ENCODE results near the gene UFC1.

UFC1 gene

DNA sequence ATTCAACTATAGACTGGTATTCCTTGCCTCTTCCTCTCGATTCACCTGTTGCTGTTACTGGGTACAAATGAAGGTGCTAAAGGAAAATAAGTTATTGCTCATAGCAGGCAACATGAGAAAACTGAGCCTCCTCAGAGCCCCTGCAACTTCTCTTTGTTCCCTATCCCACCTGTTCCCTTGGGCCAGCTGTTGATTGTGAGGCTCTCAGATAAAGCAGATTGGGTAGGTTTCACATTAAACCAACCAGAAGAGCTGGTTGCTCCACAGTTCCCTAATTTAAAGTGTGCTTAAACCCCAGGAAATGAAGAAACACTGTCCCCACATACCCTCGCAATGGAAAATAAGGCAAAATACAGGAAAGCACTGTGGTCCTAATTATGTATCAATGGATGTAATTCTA, 26.1 kb upstream of the UFC1 start:
- Mint-ChIP-seq H3K36me3 (ENCODE audit: low read depth) (peaks cover 85% of the 10 kb centered on the region), H3K27ac (peak overlapping the region; percentile 64), H3K4me3 (no peak overlapping the region), H3K27me3 (no peaks in the 10 kb centered on the region), H3K4me1 (ENCODE audit: low read depth) (peaks cover 84% of the 10 kb centered on the region), H3K9me3 (no peaks in the 10 kb centered on the region)
- intact Hi-C loops (cut with micrococcal nuclease): no loop called here

DNA sequence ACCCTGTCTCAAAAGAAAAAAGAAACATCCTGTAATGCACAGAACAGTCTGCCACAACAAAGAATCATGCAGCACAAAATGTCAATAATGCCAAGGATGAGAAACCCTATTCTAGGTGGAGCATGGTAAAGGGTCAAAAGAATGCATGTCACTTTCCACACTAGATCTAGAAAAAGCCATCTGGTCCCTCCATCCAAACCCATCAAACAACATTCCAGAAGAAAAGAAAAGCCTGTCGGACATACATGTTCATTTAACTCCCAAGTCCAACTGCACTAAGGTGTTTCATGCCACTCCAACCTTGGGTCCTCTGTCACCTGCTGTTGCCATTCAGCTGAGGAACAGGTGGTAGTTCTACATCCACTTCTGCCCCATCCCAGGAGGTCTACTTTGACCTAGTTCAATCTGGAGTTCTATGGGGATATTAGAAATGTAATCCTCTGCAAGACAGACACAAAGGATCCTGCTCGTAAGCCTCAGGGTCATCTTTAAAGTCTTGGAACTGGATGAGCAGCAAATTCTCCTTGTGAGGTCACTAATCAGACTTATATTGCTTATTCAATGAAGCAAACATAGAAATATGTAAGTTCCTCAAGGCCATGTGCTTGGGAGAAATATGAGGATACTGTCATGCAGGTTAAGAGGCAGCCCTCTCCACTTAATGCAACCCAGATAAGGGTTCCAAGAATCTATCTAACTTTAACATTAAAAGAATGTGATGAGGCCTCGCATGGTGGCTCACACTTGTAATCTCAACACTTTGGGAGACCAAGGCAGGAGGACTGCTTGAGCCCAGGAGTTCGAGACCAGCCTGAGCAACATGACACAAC, 25.0 kb upstream of the UFC1 start:
- peaks cover 73% of the 10 kb centered on the region for H3K4me1 Mint-ChIP-seq (ENCODE audit: low read depth)
- peaks cover 73% of the 10 kb centered on the region for H3K36me3 Mint-ChIP-seq (ENCODE audit: low read depth)
- intact Hi-C loops (cut with micrococcal nuclease): no loop called here
- H3K27me3 Mint-ChIP-seq: no peaks in the 10 kb centered on the region
- no peak overlapping the region for H3K27ac Mint-ChIP-seq
- no peaks in the 10 kb centered on the region for H3K9me3 Mint-ChIP-seq
- H3K4me3 Mint-ChIP-seq: no peak overlapping the region

DNA sequence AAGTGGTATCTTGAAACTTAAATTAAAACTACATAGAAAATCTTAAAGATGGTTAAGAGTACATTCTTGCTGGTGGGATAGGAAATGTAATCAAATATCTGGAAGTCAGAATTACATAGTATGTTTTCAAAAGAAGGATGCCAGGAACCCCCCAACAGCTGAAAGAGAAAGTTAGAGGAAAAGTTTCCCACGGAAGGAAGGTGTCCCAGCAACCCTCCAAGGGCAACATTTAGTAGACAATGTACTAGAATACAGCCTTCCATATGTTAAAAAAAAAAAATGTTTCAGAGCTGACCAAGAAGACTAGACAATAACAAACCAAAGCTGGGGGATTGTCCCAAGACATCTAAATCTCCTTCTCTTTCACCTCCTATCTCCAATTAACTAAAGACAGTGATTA, 23.5 kb upstream of the UFC1 start:
- intact Hi-C loops (cut with micrococcal nuclease): loop anchor here (10.0 kb wide), 1 partner anchor 85 kb away; the partner anchor contains the start of gene USF1
- peaks cover 69% of the 10 kb centered on the region for H3K4me1 Mint-ChIP-seq (ENCODE audit: low read depth)
- peaks cover 65% of the 10 kb centered on the region for H3K36me3 Mint-ChIP-seq (ENCODE audit: low read depth)
- no peaks in the 10 kb centered on the region for H3K27me3 Mint-ChIP-seq
- H3K4me3 Mint-ChIP-seq: no peak overlapping the region
- no peak overlapping the region for H3K27ac Mint-ChIP-seq
- H3K9me3 Mint-ChIP-seq: no peaks in the 10 kb centered on the region

DNA sequence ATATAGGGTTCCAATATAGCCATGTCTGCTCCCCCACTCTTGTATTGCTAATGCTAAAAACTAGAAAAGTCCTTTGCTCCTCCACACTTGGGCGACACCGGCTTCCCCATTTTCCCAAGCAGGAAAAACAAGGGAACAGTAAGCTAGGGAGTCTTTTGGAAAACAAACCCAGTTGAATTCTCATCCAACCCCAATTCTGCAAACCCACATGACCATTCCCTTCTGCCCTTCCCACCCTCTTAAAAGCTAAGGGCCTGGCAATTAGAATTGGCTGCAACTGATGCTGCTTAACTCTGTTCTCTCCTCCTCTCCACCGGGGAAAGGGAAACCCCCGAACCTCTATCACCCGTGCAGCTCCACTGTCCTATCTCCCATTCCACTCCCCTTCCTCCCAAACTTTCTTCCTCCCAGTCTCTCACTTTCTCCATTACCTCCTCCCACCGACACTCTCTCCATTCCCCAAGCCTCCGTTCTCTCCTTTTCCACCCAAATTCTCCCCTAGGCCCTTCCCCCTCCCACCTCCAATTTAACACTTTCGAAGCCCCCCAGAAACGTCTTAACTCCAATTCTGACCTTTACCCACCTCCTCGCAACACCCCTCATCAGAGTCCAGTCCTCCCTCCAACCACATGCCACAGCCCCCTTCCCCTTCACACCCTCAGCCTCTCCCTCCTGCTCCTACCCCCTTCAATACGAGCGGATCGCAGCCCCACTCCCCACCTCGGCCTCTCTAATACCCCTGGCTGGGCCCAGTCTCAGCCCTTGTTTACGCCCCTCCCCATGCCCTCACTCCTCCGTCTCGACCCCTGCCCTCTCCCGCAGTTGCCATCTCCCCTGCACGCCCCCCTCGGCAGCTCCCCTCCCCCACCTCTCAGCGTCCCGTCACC, 22.0 kb upstream of the UFC1 start:
- H3K4me3 Mint-ChIP-seq: no peak overlapping the region
- H3K9me3 Mint-ChIP-seq: no peaks in the 10 kb centered on the region
- intact Hi-C loops (cut with micrococcal nuclease): loop anchor here (2.0 to 10.0 kb wide), 2 partner anchors 13 to 87 kb away; partner anchors contain the start of genes NIT1, PFDN2 and USF1
- H3K4me1 Mint-ChIP-seq (ENCODE audit: low read depth): peaks cover 68% of the 10 kb centered on the region
- peaks cover 52% of the 10 kb centered on the region for H3K36me3 Mint-ChIP-seq (ENCODE audit: low read depth)
- no peak overlapping the region for H3K27ac Mint-ChIP-seq
- H3K27me3 Mint-ChIP-seq: no peaks in the 10 kb centered on the region

DNA sequence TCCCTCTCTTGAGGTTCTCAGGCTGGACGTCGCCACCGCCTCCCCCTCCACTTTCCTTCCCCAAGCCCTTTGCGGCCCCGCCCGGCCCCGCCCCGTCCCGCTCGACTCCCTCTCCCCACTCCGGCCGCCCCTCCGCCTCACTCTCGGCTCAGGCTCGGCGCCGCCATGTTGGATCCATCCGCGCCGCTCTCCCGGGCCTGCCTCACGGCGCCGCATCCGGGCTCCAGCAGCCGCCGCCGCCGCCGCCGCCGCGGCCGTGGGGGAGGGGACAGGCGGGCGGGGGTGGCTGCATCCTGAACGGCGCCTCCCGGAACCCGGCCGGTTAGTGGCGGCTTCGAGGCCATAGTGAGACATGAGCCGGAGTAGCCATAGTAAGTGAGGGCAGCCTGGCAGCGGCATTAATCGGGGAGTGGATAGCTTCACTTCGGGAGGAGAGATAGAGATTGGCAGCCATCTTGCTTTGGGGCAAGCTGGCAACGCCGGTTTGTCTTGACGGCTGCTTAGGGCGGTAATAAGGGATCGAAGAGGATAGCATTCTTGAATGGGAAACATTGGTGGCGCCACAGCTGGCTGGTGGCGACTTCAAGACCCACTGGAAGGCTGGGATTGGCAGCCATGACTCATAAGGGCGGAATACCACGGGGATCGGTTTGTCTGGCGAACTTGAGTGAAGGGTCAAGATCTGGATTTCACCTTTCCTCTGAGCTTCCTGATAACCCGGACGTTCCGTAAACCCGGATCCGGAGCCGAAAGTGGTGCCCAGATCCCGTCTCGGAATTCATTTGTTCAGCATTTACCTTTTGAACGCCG, 21.2 kb upstream of the UFC1 start, which contains the start of gene DEDD:
Gene DEDD, minus strand, starts transcription at position 258 of the 810 bp plus-strand sequence. CDS start 8,205 bp downstream, outside the sequence.
- no peak within 1 kb of the TSS for H3K4me3 Mint-ChIP-seq
- peaks cover 68% of the 10 kb centered on the region for H3K4me1 Mint-ChIP-seq (ENCODE audit: low read depth)
- no peaks in the 10 kb centered on the region for H3K27me3 Mint-ChIP-seq
- no peaks in the 10 kb centered on the region for H3K9me3 Mint-ChIP-seq
- peaks cover 43% of the 10 kb centered on the region for H3K36me3 Mint-ChIP-seq (ENCODE audit: low read depth)
- intact Hi-C loops (cut with micrococcal nuclease): loop anchor here (2.0 to 10.0 kb wide), 2 partner anchors 14 to 88 kb away; partner anchors contain the start of genes NIT1, PFDN2 and USF1
- H3K27ac Mint-ChIP-seq: no peak within 1 kb of the TSS

DNA sequence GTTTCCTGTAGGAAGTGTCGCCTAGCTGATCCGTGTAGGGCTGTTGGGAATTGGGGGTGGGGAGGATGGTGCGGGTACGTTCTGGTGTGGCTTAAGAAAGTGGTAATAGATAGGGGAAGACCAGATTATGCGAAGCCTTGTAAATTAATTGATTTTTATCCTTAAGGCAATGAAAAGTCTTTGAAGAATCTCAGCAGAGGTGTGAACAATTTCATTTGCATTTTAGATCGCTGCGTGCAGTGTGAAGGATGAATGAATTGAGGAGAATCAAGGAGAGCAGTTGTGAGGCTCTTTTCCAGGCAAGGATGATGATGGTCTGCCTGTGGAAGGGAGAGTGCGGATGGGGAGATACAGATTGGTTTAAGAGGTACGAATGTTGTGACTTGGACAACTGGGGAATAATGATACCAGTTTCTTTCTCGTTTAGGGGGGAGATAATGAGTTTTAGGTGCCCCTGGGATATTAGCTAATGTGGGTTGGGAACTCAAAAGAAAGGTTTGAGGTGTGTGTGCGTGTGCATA, 20.5 kb upstream of the UFC1 start:
- Mint-ChIP-seq H3K27me3 (no peaks in the 10 kb centered on the region), H3K4me3 (no peak overlapping the region), H3K4me1 (ENCODE audit: low read depth) (peaks cover 68% of the 10 kb centered on the region), H3K27ac (no peak overlapping the region), H3K9me3 (no peaks in the 10 kb centered on the region), H3K36me3 (ENCODE audit: low read depth) (peaks cover 37% of the 10 kb centered on the region)
- intact Hi-C loops (cut with micrococcal nuclease): loop anchor here (2.0 to 10.0 kb wide), 2 partner anchors 14 to 88 kb away; partner anchors contain the start of genes NIT1, PFDN2 and USF1

DNA sequence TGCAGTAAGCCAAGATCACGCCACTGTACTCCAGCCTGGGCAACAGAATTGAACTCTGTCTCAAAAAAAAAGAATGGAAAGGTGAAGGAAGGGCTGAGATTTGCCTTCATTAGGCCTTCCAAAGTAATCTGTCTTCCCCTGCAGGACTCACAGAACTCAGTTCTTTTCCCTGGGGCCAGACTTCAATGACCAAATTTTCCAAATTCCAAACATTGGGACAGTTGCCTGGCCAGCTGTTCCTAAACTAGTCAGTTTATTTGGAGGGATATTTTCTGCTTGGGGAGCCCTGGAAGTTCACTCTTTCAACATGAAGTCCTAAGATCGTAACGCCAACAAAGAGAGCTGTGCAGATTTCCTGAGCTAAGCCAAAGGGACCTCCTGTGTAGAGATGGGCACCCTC, 15.9 kb upstream of the UFC1 start:
- Mint-ChIP-seq H3K9me3 (no peaks in the 10 kb centered on the region), H3K4me1 (ENCODE audit: low read depth) (peaks cover 45% of the 10 kb centered on the region), H3K27ac (peak overlapping the region; percentile 87), H3K27me3 (no peaks in the 10 kb centered on the region), H3K36me3 (ENCODE audit: low read depth) (peaks cover 8% of the 10 kb centered on the region), H3K4me3 (no peak overlapping the region)
- intact Hi-C loops (cut with micrococcal nuclease): loop anchor here (10.0 kb wide), 1 partner anchor 93 kb away; the partner anchor contains the start of gene USF1

DNA sequence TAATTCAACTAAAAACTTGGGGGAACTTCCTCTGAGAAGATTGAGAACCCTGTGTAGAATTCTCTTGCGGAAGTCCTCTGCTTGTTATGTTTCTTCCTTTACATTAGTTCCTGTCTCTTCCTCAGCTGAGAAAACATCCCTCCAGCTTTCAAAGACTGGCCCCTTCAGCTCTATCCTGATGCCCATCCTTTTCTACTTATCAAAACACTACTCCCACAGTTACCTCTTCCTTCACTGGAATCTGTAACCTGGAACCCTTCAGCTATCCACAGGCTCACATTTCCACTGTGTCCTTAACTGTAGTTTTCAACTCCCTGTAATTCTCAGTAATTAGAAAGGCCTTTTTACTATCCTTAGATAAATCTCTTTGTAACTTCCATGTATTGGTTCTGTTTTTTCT, 15.3 kb upstream of the UFC1 start:
- H3K27me3 Mint-ChIP-seq: no peaks in the 10 kb centered on the region
- peak overlapping the region; percentile 87 for H3K27ac Mint-ChIP-seq
- H3K4me3 Mint-ChIP-seq: no peak overlapping the region
- peaks cover 8% of the 10 kb centered on the region for H3K36me3 Mint-ChIP-seq (ENCODE audit: low read depth)
- intact Hi-C loops (cut with micrococcal nuclease): loop anchor here (10.0 kb wide), 1 partner anchor 94 kb away; the partner anchor contains the start of gene USF1
- peaks cover 45% of the 10 kb centered on the region for H3K4me1 Mint-ChIP-seq (ENCODE audit: low read depth)
- no peaks in the 10 kb centered on the region for H3K9me3 Mint-ChIP-seq

DNA sequence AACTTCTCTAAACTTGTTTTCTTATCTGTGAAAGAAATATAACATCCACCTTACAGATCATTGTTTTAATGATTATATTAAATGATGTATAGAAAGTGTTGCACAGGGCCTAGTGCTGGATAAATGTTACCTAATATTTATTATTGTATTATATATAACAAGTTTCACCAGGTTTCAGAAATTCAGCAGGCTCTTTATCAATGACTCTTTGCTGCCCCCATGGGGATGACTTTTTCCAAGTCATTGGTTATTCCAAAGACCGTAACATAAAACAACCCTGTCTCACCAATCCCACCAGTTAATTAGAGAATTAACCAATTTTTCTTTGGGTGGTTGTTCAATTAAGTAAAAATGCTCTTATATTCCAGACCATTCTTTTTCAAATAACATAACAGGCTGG, 14.0 kb upstream of the UFC1 start:
- peak overlapping the region; percentile 87 for H3K27ac Mint-ChIP-seq
- intact Hi-C loops (cut with micrococcal nuclease): loop anchor here (1.0 to 10.0 kb wide), 3 partner anchors 68 to 142 kb away; partner anchors contain the start of gene USF1
- H3K9me3 Mint-ChIP-seq: no peaks in the 10 kb centered on the region
- no peak overlapping the region for H3K4me3 Mint-ChIP-seq
- H3K36me3 Mint-ChIP-seq (ENCODE audit: low read depth): peaks cover 7% of the 10 kb centered on the region
- no peaks in the 10 kb centered on the region for H3K27me3 Mint-ChIP-seq
- H3K4me1 Mint-ChIP-seq (ENCODE audit: low read depth): peaks cover 45% of the 10 kb centered on the region

DNA sequence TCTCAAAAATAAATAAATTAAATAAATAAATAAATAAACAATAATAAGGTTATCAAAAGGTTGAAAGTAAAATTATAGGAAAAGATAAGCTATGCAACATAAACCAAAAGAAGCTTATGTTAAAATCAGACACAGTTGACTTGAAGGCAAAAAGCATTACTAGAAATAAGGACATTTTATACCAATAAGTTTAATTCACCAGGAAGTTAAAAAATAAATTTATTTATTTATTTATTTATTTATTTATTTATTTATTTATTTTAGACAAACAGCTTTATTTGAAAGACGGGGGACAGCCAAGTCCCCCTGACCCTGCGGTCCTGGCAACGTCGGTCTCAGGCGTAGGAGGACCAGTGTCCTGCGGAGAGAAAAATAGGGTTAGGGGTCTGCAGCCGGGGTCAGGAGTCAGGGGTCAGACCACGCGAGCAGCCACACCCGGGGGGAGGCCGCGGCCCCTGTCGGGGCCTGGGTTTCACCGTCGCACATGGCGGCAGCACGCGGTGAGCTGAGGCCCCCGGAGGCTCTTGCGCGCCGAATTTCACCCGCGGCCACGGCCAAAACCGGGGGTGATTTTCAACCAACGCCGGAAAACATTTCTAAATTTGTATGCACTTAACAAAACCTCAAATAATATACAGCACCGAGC, 12.9 kb upstream of the UFC1 start:
- H3K9me3 Mint-ChIP-seq: no peaks in the 10 kb centered on the region
- H3K36me3 Mint-ChIP-seq (ENCODE audit: low read depth): no peaks in the 10 kb centered on the region
- no peak overlapping the region for H3K27ac Mint-ChIP-seq
- H3K4me3 Mint-ChIP-seq: no peak overlapping the region
- peaks cover 36% of the 10 kb centered on the region for H3K4me1 Mint-ChIP-seq (ENCODE audit: low read depth)
- no peaks in the 10 kb centered on the region for H3K27me3 Mint-ChIP-seq
- intact Hi-C loops (cut with micrococcal nuclease): no loop called here

DNA sequence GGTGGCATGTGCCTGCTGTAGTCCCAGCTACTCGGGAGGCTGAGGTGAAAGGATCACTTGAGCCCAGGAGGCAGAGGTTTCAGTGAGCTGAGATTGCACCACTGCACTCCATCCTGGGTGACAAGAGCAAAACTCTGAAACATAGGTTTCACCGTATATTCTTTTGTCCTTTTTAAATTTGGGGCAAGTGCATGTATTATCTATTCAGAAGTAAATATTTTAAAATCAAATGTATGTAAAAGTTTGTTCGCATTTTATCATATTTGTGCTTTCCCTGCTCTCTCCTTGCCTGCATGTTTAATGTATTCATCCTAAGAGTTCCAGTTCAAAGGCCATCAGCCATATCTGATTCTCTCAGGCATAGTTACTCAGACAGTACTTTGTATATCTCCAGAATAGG, 7.9 kb upstream of the UFC1 start:
- H3K9me3 Mint-ChIP-seq: no peaks in the 10 kb centered on the region
- intact Hi-C loops (cut with micrococcal nuclease): no loop called here

DNA sequence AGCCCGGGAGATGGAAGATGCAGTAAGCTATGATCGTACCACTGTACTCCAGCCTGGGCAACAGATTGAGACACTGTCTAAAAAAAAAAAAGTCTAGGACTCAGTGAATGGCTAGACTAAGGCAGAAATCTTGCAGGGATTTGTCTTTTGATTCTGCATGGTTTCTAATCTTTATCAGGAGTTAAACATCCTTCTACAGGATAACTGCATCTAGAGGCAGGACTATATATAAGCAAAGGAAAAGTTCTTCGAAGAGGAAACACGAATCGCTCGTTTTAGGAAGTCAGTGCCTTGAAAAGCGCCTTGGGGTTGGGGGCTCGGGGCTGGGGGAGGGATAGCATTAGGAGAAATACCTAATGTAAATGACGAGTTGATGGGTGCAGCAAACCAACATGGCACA, 602 bp upstream of the UFC1 start:
- intact Hi-C loops (cut with micrococcal nuclease): no loop called here
- Mint-ChIP-seq H3K27ac (peak overlapping the region; percentile 99), H3K27me3 (no peaks in the 10 kb centered on the region), H3K4me3 (peak overlapping the region; percentile 95), H3K36me3 (ENCODE audit: low read depth) (peaks cover 34% of the 10 kb centered on the region), H3K4me1 (ENCODE audit: low read depth) (peaks cover 15% of the 10 kb centered on the region), H3K9me3 (no peaks in the 10 kb centered on the region)

More for the DNA sequence above, 7.9 kb upstream of the UFC1 start:
- Mint-ChIP-seq H3K36me3 (ENCODE audit: low read depth) (no peaks in the 10 kb centered on the region), H3K27ac (no peak overlapping the region), H3K27me3 (no peaks in the 10 kb centered on the region), H3K4me1 (ENCODE audit: low read depth) (peaks cover 9% of the 10 kb centered on the region), H3K4me3 (no peak overlapping the region)
